K562 (cell line): ENCODE measurements around the gene ZNHIT2. TPM values are rescaled to one million over a fixed set of nuclear protein-coding genes. Genes with fewer than 3 reads are reported as not detected.
A peak's percentile ranks its signal among the peaks of the same experiment; 100 is the strongest.

Source experiments
- EHMT2 ChIP-seq: fragments of 450-650 bp; IDR thresholded peaks from 2 replicates; pipeline ENCODE4 v1.6.1; 2018; ENCODE audit warnings: antibody characterized with exemption
- ESRRA ChIP-seq: fragments of 450-650 bp; IDR thresholded peaks from 2 replicates; pipeline ENCODE4 v1.6.1; 2014; ENCODE audit warnings: low read depth, mild to moderate bottlenecking, moderate library complexity, borderline replicate concordance
- GTF2F1 ChIP-seq: IDR thresholded peaks from 2 replicates; pipeline ENCODE4 v1.6.1; 2011; ENCODE audit warnings: low read depth, low read length, improper control_type of control experiment
- MAFK ChIP-seq: IDR thresholded peaks from 2 replicates; pipeline ENCODE4 v1.6.1; 2011; ENCODE audit warnings: low read length, improper control_type of control experiment
- MEF2A ChIP-seq: IDR thresholded peaks from 2 replicates; pipeline ENCODE4 v1.6.1; 2011; ENCODE audit warnings: low read depth, mild to moderate bottlenecking, low read length, moderate library complexity; ENCODE audit not compliant: control insufficient read depth
- MITF ChIP-seq: IDR thresholded peaks from 2 replicates; pipeline ENCODE4 v1.6.1; 2014; ENCODE audit warnings: antibody characterized with exemption
- MNT ChIP-seq, 2 experiments: fragments of 450-650 bp; conservative IDR thresholded peaks; 2 replicates each; pipeline ENCODE4 v1.6.1; 2017; ENCODE audit warnings: mild to moderate bottlenecking in 2 of 2, moderate library complexity in 2 of 2
- NR1H2 ChIP-seq: sonication (generic); formaldehyde crosslinking; IDR thresholded peaks from 2 replicates; pipeline ENCODE4 v1.4.0; 2020; ENCODE audit warnings: mild to moderate bottlenecking, missing genetic modification reagents
- RCOR1 ChIP-seq, 2 experiments: IDR thresholded peaks; 2 replicates each; pipeline ENCODE4 v1.6.1; 2012; ENCODE audit warnings: low read depth in 2 of 2, low read length in 2 of 2, borderline replicate concordance in 1 of 2, improper control_type of control experiment in 1 of 2
- TCFL5 ChIP-seq: fragments of 250-450 bp; sonication (Bioruptor Pico); conservative IDR thresholded peaks from 2 replicates; pipeline ENCODE4 v1.6.1; 2021; ENCODE audit warnings: mild to moderate bottlenecking, moderate library complexity, matching md5 sums
- ZC3H11A ChIP-seq: IDR thresholded peaks from 2 replicates; pipeline ENCODE4 v1.6.1; 2012; ENCODE audit warnings: low read depth, low read length, improper control_type of control experiment
- polyA plus RNA-seq, 8 experiments: library from polyadenylated mRNA; depleted of rRNA in 4 of 8; stranded (reverse) in 5 of 8; unstranded in 3 of 8; fragments of >200 nt; fragmentation: Nextera tagmentation in 2 of 8; fragmentation: Illumina TruSeq in 1 of 8; extraction: Ambion mirVana in 2 of 8; extraction: Trizol in 1 of 8; gene quantifications; 2 replicates each; pipeline versions ENCODE4 v1.2.1 to v1.2.3, GENCODE V29; 2011 to 2014; ENCODE audit warnings: inconsistent platforms in 1 of 8, missing spikeins in 1 of 8
- total RNA-seq, 7 experiments: library from RNA; depleted of rRNA in 6 of 7; stranded (reverse); fragments of >200 nt in 6 of 7; fragmentation: Illumina TruSeq in 2 of 7; extraction: Trizol in 2 of 7; gene quantifications; 2 replicates each; pipeline versions ENCODE4 v1.2.1 to v1.2.3, GENCODE V29; 2011 to 2021; ENCODE audit warnings: low replicate concordance in 1 of 7
- TF ChIP-seq, protein P1 (sequence below): fragments of 250-450 bp; sonication (Bioruptor Pico); IDR thresholded peaks from 2 replicates; pipeline ENCODE4 v1.4.0; 2020; ENCODE audit warnings: borderline replicate concordance
- TF ChIP-seq, protein P2 (sequence below): sonication (generic); formaldehyde crosslinking; IDR thresholded peaks from 2 replicates; pipeline ENCODE4 v1.8.0; 2022; ENCODE audit warnings: mild to moderate bottlenecking, missing genetic modification reagents
- TF ChIP-seq, protein P3 (sequence below): fragments of 250-450 bp; sonication (Bioruptor Pico); IDR thresholded peaks from 2 replicates; pipeline ENCODE4 v1.4.0; 2020

Gene ZNHIT2
- total and polyA plus RNA-seq, 9 of the 15 experiments (the other 6 are each of a cell fraction or from before 2014, with no cell fraction given), result 0.08 to 39.0 (median 2.5) TPM

- TF ChIP-seq, protein P1, sequence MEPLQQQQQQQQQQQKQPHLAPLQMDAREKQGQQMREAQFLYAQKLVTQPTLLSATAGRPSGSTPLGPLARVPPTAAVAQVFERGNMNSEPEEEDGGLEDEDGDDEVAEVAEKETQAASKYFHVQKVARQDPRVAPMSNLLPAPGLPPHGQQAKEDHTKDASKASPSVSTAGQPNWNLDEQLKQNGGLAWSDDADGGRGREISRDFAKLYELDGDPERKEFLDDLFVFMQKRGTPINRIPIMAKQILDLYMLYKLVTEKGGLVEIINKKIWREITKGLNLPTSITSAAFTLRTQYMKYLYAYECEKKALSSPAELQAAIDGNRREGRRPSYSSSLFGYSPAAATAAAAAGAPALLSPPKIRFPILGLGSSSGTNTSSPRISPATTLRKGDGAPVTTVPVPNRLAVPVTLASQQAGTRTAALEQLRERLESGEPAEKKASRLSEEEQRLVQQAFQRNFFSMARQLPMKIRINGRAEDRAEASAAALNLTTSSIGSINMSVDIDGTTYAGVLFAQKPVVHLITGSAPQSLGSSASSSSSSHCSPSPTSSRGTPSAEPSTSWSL (CRISPR knock-in tag), result no peak
- TF ChIP-seq ESRRA, result peak; percentile 56; the same call in 1 of the 2 replicates
- no peak for TF ChIP-seq ZC3H11A
- TF ChIP-seq, protein P2, sequence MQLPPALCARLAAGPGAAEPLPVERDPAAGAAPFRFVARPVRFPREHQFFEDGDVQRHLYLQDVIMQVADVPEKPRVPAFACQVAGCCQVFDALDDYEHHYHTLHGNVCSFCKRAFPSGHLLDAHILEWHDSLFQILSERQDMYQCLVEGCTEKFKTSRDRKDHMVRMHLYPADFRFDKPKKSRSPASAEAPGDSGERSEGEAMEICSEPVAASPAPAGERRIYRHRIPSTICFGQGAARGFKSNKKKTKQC (CRISPR knock-in tag), result 0 out of 2 replicates have a peak, but pooled peaks have one; percentile 19
- peak in 1 of 2 experiments; percentile 71; a peak in 3 of 4 replicates for TF ChIP-seq RCOR1 (IDR thresholded peaks at IDR 0.05; ENCODE audit: borderline replicate concordance in 1 of 2, low read depth in 2 of 2, low read length in 2 of 2)
- no peak for TF ChIP-seq EHMT2
- TF ChIP-seq, protein P3, sequence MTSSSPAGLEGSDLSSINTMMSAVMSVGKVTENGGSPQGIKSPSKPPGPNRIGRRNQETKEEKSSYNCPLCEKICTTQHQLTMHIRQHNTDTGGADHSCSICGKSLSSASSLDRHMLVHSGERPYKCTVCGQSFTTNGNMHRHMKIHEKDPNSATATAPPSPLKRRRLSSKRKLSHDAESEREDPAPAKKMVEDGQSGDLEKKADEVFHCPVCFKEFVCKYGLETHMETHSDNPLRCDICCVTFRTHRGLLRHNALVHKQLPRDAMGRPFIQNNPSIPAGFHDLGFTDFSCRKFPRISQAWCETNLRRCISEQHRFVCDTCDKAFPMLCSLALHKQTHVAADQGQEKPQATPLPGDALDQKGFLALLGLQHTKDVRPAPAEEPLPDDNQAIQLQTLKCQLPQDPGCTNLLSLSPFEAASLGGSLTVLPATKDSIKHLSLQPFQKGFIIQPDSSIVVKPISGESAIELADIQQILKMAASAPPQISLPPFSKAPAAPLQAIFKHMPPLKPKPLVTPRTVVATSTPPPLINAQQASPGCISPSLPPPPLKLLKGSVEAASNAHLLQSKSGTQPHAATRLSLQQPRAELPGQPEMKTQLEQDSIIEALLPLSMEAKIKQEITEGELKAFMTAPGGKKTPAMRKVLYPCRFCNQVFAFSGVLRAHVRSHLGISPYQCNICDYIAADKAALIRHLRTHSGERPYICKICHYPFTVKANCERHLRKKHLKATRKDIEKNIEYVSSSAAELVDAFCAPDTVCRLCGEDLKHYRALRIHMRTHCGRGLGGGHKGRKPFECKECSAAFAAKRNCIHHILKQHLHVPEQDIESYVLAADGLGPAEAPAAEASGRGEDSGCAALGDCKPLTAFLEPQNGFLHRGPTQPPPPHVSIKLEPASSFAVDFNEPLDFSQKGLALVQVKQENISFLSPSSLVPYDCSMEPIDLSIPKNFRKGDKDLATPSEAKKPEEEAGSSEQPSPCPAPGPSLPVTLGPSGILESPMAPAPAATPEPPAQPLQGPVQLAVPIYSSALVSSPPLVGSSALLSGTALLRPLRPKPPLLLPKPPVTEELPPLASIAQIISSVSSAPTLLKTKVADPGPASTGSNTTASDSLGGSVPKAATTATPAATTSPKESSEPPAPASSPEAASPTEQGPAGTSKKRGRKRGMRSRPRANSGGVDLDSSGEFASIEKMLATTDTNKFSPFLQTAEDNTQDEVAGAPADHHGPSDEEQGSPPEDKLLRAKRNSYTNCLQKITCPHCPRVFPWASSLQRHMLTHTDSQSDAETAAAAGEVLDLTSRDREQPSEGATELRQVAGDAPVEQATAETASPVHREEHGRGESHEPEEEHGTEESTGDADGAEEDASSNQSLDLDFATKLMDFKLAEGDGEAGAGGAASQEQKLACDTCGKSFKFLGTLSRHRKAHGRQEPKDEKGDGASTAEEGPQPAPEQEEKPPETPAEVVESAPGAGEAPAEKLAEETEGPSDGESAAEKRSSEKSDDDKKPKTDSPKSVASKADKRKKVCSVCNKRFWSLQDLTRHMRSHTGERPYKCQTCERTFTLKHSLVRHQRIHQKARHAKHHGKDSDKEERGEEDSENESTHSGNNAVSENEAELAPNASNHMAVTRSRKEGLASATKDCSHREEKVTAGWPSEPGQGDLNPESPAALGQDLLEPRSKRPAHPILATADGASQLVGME (CRISPR knock-in tag), result no peak
- TF ChIP-seq GTF2F1, result 0 out of 2 replicates have a peak, but pooled peaks have one; percentile 83
- TF ChIP-seq MEF2A, result no peak
- TF ChIP-seq MAFK, result 0 out of 2 replicates have a peak, but pooled peaks have one; percentile 20
- 0 out of 2 replicates have a peak, but pooled peaks have one; percentile 23 for TF ChIP-seq NR1H2 (CRISPR knock-in tag)
- no peak for TF ChIP-seq MITF
- peak; percentile 75 to 88 for TF ChIP-seq MNT (conservative IDR thresholded peaks at IDR 0.05)
- no peak for TF ChIP-seq TCFL5 (CRISPR knock-in tag)
These were observed 4.6 kb upstream of the ZNHIT2 start, which contains the start of the genes FAU and MRPL49 (continued) for GRCh38 chr11:65121865-65122696.
